Fibroblast of upper back skin (primary cell): ENCODE data around the gene MAP1B.

ENCODE experiments used
- DNase-seq: peaks from one replicate; pipeline ENCODE4 v3.0.0-alpha.2; 2013

Gene MAP1B

DNA sequence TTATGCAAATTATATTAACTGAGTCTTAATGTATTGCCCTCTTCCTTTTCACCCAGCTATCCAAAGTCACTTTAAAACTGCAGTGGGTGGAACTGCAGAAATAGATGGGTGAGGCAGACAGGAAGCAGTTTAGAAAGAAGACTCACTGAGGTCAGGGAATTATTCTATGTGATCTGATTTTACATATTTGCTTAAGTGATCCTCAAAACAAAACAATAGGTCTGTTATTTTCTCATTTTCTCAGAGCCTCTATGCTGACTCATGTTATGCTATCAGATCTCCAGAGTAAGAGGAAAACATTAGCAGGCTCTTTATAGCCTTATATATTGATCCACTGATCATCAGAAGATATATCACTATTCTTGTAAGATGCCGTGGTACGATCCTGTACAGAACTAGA, 149.3 kb downstream of the MAP1B start:
- no peak for DNase-seq
